Gastrocnemius medialis (tissue), 4 donors: ENCODE results near the gene RABGAP1L.

Experiments
- POLR2A ChIP-seq, 2 donors: fragments of 450-650 bp; IDR thresholded peaks; one replicate each; pipeline ENCODE4 v1.6.1; 2017; ENCODE audit warnings: antibody characterized with exemption in 2 of 2, mild to moderate bottlenecking in 2 of 2, moderate library complexity in 2 of 2
- TF ChIP-seq, protein P1 (sequence below), 5 experiments: fragments of 450-650 bp in 3 of 5; fragments of 200-600 bp in 2 of 5; sonication (generic) in 2 of 5; IDR thresholded peaks in 4 of 5; conservative IDR thresholded peaks in 1 of 5; 1 replicate in 4 of 5; 2 replicates in 1 of 5; pipeline ENCODE4 v1.5.1; 2016 to 2019; ENCODE audit warnings: antibody characterized with exemption in 5 of 5, mild to moderate bottlenecking in 3 of 5, moderate library complexity in 3 of 5

DNA sequence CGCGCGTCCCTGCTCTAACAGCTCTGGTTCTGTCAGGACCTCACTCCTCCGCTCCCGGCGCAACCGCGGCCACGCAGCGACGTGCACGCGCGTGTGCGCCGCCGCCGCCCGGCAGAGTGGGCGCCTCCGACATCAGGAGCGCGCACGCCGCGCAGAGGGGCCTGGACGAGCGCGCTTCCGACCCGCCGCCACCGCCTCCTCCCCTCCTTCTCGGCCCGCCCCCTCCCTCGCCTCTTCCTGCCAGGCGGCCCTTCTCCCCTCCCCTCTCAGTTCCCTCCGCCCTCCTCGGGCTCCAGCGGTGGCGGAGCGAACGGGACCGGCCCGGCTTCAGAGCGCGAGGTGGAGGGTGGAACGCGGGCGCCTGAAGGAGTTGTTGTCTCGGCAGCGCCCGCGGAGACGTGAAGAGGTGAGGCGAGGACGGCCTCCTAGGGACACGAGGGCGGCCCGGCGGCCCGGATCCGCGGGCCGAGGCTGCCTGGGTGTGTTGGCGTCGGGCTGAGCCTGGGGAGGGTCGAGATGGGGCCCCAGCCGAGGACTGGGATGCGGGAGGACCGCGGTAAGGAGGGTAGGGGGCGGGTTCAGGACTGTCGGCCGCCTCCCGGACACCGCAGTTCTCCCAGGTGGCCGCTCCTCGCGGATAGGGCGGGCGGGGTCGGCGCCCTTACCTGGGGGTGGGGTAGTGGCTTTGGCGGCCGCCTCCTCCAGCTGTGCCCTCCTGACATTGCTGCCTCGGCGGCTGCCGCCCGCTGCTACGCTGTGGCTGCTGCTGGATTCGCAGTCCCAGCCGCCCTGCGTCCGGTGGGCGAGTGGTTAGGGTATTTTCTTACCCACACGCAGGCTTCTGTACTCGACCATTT is at the start of gene RABGAP1L:
- peak; percentile 73 to 79 for TF ChIP-seq POLR2A (IDR thresholded peaks at IDR 0.05)
- TF ChIP-seq, protein P1, sequence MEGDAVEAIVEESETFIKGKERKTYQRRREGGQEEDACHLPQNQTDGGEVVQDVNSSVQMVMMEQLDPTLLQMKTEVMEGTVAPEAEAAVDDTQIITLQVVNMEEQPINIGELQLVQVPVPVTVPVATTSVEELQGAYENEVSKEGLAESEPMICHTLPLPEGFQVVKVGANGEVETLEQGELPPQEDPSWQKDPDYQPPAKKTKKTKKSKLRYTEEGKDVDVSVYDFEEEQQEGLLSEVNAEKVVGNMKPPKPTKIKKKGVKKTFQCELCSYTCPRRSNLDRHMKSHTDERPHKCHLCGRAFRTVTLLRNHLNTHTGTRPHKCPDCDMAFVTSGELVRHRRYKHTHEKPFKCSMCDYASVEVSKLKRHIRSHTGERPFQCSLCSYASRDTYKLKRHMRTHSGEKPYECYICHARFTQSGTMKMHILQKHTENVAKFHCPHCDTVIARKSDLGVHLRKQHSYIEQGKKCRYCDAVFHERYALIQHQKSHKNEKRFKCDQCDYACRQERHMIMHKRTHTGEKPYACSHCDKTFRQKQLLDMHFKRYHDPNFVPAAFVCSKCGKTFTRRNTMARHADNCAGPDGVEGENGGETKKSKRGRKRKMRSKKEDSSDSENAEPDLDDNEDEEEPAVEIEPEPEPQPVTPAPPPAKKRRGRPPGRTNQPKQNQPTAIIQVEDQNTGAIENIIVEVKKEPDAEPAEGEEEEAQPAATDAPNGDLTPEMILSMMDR (IDR thresholded peaks at IDR 0.05 in 4 of 5, conservative IDR thresholded peaks at IDR 0.05 in 1 of 5) = peak in 2 of 5 experiments; percentile 9 to 17
